GM21423 (cell line): ENCODE data around the gene FER1L5.

Experiments used
- ATAC-seq: cut with Tn5 transposase; IDR thresholded peaks from one replicate; pipeline ENCODE4 v1.9.1; 2021; ENCODE audit warnings: mild to moderate bottlenecking, moderate library complexity; ENCODE audit not compliant: unreplicated experiment

The FER1L5 gene

DNA sequence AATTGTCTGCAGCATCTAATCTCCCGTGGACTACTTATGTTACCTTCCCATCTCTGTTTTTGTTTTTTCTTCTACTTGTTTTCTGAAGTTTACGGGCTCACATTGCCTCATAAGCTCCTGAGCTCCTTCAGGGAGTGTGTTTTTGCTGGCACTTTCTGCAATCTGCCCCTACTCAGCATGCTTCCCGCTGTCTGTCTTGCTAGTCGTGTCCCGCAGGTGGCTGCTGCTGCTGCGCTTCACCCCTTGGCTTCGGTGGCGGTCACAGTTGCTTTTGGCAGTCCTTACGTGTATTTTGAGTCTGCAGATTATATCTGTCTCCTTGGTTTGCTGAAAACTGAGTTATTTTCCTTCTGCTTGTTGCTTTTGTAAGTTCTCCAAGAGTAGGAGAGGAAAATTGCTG, 37.3 kb downstream of the FER1L5 start:
- no peak for ATAC-seq

DNA sequence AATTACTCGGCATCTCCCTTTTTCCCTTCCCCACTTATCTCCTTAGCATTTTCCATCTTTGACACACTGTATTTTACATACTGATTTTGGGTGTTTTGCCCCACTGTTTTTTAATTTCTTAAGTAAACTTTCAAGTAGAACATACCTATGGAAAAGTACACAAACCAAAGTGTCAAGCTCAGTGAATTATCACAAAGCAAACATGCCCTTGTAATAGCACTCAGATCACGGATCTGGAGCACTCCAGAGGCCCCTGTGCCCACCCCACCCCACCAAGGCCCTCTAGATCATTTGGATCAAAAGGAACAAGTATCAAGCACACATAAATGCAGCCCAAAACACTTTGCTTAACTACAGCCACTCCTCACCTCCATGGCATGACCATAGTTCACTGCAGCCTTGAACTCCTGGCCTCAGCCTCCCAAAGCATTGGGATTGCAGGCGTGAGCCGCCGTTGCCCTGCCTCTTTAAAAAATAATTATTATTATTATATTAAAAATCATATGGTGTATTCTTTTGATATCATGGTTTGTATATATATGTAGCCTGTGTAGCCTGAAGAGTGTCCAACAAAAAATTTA, 38.1 kb downstream of the FER1L5 start:
- no peak for ATAC-seq

DNA sequence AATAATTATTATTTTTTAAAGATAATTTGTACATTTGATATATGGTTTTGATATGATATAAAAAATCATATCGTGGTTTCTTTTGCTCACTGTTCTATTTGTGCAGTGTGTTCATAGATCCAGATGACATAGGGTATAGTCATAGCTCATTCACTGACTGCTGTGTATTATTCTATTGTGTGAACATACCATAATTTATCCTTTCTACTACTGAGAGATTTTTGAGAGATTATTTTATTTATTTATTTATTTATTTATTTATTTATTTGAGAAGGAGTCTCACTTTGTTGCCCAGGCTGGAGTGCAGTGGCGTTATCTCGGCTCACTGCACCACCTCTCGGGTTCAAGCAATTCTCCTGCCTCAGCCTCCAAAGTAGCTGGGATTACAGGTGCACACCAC, 39.0 kb downstream of the FER1L5 start:
- ATAC-seq: no peak

DNA sequence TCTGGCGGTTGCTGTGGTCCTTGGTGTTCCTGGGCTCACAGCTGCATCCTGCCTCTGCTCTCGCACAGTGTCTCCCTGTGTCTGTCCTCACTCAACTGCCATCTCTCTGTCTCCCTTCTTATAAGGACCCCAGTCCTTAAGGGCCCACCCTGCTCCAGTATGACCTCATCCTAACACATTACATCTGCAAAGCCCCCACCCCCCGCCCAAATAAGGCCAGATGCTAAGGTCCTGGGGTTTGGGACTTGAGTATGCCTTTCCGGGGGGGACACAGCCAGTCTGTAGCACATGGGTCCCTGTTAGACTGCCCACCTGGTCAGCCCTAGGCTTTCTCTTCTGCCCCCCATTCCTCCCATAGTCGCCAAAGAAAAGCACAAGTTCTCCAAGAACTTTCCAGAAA, 40.7 kb downstream of the FER1L5 start:
- no peak for ATAC-seq

DNA sequence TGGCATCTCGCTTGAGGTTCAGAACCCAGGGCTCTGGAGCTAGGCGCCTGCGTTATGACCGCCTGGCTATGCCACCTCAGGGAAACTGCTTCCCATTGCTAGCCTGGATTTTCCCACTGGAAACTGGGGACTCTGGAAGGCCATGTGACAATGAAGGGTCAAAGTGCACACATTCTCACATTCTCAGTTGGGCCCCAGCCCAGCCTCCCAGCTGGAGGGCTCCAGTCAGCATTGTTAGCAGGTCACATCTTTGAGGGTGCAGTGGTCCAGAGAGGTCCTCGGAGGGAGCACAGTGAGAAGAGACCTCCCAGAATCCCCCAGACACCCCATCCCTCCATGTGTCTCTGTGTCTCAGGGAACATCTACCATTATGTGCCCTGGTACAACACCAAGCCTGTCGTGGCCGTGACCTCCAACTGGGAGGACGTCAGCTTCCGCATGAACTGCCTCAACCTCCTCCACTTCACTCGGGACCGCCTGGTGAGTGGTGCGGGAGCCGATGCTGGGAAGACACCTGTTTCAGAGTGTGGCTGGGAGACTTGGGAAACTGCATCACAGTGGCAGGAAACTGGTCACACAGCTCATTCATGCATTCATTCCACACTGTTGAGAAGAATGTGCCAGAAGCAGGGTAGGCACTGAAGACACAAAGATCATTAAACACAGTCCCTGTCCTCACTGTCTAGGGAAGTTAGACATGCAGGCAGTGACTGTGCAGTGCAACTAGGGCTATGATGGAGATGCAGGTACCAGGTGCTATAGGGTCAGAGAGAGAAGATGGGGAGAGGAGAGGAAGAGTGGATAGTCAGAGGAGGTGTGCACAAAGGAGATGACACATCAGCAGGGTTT, 41.6 kb downstream of the FER1L5 start:
- no peak for ATAC-seq

DNA sequence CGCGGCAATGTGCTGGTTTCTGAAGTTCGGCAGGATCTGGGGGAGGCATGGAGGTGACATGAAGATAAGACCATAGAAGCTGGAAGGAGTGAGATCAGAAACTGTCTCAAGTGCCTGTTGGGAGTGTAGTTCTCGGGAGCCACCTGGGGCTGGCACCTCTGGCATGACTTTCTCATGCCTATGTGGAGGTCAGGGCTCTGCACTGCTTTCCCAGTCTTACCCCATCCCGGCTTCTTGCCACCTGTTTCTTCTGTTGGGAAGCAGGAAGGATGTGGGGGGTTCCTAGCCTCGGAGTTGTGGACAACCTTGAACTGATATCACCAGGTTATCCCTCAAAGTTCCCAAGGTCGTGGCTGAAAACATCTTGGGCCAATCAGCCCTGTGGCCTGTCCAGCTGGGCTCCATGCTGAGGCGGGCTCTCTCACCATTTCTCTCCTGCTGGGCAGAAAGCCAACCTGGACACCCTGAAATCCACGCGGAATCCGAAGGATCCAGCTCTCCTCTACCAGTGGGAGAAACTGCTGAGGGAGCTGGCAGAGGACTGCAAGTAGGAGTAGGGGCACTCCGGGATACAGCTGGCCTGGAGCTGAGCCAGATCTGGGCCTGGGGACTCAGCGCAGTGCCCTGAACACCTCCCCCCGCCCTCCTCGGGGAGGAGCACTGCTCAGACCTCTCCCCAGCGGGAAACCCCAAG, 42.5 kb downstream of the FER1L5 start:
- ATAC-seq: no peak

DNA sequence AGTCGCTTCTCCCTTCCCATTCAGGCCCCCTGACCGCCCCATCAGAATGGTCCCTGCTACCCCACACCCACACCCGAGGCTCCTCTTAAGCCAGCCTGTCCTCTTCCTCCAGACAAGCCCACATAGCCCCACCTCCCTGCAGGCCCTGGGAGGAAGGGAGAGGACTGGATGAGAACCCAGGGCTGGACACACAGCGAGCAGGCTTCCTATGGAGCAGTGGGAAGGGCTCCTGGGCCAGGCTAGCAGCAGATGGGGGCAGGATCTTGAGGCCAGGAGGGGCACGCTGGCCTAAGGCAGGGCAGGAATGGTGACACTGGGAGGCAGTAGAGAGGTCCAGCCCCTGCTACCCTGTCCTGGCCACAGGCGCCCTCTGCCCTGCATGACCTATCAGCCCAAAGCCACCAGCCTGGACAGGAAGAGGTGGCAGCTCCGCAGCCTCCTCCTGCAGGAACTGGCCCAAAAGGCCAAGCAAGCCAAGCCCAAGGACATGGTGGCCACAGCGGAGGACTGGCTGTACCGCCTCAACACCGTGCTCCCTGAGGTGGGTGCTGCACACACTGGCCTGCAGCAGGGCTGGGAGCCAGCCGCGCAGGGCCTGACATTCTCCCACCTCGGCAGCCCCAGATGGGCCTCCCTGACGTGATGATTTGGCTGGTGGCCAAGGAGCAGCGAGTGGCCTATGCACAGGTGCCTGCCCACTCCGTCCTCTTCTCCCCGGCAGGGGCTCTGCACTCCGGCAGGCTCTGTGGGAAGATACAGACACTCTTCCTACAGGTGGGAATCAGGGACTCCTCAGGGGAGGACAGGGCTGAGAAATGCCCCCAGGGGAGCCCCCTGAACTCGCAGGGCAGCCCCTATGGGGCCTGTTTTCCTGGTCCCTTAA, 43.3 kb downstream of the FER1L5 start:
- ATAC-seq: no peak

DNA sequence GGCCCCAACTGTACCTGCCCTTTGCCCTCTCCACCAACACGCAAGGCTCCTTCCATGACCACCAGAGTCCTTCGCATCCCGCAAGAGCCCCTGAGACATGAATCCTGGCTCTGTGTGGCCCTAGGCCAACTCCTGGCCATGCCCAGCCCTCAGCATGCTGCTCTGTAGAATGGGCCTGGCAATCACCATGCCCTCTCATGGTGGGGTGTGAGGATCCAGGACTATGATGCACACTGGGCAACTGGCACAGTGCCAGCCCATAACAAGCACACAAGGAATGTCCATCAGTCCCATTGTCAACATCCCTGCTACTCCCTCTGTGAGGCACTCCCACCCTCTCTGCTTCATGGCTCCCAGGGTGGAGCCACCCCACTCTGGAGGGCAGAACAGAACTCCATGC, 44.7 kb downstream of the FER1L5 start:
- ATAC-seq: no peak

DNA sequence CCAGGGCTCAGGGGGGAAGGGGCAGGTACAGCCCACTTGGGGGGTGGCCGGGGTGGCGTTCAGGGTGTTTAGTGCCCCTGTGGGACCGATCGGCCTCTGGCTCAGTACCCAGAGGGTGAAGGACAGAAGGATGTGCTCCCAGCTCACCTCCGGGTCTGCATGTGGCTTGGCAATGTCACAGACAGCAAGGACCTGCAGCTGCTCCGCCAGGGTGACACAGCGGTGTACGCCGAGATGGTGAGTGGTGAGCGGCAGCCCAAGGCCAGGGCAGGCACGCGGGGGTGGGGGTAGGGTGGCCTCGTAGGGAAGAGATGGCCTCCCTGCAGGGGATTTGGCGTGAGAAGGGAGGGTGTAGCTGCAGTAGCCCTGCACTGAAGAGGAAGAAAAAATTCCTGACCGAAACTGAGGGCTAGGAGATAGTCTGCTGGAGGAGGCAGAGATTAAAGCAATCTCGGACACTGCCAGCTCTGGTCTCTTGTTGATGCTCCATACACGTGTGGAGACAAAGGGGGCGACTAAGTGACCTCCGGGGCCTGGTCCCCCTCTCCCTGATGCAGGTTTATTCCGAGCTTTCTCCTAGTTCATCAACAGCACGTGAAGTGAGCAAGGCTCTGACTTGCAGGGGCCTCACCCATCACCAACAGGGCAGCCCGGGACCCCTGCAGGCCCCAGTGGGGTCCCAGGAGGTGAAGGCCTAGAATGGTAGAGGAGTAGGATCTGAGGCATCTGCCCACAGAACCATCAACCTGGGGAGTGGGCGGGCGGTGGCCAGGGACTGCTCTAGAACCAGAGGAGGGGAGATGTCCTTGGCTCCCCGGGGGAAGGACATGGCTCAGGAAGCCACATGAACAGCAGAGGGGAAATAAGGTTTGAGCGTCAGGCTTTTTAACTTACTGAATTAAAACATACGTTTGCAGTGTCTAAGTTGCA, 45.4 kb downstream of the FER1L5 start:
- ATAC-seq: no peak

DNA sequence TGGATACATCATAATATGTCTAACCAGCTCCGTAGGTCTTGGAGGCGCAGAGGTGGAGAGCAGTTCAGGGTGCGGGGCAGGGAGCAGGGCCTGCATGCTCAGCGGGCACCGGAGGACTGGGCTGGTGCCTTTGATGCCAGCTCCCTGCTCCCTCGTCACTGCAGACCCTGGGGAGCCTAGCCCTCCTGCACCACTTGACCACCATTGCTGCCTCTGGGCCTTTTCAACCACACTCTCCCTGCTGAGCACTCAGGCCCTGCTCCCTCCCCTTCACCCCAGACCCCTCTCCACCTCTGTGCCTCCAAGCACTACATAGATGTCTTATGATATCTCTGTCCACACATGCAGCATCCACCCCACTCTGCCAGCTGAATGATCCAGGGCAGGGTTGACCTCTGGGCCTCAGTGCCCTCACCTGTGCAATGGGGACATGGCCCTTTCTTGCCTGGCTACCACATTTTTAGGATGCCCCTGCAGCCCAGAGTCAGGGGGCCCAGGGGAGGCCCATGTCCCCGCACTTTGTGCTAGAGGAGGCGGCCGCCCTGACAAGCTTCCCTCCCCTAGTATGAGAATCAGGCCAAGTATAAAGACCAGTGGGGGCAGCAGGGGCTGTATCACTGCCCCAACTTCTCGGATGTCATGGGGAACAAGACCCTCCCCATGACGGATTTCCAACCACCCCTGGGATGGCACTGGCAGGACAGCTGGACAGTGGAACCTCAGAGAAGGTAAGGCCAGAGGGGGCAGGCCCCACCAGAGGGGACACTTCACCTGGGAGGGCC, 46.3 kb downstream of the FER1L5 start:
- no peak for ATAC-seq

DNA sequence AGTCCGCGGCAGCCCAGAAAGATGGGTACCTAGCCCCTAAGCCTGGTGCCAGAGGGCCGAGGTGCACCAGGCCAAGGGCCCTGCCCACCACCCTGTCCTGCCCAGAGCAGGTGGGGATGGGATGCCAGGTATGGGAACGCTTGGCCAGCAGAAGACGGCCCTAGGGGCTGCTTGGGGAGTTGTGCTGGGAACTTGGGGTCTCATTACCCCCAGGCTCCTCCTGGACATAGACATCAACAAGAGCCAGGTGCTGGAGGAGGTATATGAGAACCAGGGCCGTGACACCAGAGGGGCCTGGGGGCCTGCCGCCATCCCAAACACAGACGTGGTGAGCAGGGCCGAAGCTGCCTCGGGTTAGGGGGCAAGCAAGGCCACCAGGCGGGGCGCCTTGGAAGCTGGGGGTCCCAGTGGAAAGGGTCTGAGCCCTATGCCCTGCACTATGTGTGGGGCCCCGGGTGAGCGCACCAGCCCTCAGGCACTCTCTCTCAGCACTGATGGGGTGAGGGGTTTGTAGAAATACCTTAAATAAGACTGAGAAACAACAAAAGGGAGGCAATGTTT, 46.9 kb downstream of the FER1L5 start:
- ATAC-seq: no peak

DNA sequence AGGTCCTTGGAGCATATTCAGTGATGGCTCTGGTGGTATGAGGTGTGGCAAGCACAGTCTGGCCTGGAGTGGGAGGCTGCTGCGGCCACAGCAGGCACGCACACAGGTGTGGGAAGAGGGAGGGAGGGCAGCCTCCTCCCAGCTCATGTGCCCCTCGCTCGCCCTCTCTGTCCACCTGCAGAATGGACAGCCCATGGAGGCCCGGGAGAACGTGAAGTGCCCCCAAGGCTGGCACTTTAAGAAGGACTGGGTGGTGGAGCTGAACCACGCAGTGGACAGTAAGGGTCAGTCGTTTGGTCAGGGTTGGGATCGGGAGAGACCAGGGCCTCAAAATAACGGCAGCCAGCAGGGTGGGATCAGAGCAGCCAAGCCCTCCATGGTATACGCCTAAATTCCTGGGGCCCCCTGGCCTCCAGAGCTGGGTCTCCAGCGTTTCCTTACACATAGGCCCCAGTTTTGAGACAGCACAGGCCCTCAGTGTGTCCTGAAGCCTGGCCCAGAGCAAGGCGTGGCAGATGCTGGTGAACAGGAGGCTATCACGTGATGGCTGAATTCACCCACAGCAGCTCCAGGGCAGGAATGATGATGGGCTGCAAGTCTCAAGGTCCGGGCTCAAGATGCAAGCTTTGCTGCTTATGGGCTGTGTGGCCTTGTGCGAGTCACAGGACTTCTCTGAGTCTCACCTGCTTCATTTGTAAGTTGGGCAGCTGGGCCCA, 47.9 kb downstream of the FER1L5 start:
- no peak for ATAC-seq

DNA sequence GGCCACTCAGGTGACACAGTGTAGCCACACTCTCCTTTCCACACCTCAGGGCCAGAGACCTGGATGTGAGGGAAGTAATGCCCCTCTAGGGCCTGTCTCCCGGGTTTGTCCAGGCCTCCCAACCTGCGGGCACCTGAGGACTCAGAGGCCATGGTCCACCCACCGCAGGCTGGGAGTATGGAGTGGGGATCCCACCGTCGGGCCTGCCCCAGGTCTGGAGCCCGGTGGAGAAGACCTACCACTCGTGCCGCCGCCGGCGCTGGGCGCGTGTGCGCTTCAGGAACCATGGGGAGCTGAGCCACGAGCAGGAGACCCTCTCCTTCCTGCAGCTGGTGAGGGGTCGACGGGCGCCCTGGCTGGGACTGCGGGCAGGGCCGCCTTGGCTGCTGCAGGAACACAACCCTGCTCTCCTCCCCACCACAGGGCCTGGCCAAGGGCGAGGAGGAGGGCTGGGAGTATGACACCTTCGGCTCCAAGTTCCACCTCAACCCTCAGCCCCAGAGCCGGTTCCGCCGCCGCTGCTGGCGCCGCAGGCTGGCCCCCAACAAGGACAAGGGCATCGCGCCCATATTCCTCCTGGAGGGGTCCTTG, 48.6 kb downstream of the FER1L5 start:
- ATAC-seq: no peak

DNA sequence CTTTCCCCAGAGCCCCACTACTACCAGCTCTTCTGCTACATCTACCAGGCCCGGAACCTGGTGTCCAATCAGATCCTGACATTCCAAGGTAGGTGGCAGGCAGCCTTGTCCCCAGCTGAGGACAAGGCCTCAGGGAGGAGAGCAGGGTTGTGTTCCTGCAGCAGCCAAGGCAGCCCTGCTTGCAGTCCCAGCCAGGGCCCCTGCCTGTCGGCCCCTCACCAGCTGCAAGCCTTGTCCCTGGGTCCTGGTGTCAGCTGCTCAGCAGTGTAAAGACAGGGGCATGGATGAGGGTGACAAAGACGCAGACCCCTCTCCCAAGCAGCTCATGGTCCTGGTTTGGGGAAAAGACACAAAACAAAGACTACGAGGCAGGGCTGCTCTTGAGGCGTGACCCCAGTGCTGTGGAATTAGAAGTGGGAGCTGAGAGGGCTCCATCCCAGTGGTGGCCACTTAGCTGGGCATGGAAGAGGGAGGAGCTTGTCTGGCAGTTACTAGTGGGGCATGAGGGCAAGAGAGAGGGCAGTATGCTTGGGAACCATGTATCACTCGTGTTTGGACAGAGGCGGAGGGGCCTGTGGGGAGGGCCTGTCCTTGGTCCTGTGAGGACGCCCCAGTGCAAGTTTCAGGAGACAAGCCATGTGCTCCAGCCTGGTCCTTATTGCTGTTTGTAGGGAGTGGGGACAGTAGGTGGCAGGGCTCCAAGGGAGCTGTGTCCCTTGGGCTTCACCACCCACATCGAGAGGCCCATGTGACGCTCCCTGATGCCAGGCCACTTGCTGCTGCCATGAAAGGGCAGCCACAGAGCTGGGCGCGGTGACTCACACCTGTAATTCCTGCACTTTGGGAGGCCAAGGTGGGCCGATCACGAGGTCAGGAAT, 49.8 kb downstream of the FER1L5 start:
- ATAC-seq: no peak

DNA sequence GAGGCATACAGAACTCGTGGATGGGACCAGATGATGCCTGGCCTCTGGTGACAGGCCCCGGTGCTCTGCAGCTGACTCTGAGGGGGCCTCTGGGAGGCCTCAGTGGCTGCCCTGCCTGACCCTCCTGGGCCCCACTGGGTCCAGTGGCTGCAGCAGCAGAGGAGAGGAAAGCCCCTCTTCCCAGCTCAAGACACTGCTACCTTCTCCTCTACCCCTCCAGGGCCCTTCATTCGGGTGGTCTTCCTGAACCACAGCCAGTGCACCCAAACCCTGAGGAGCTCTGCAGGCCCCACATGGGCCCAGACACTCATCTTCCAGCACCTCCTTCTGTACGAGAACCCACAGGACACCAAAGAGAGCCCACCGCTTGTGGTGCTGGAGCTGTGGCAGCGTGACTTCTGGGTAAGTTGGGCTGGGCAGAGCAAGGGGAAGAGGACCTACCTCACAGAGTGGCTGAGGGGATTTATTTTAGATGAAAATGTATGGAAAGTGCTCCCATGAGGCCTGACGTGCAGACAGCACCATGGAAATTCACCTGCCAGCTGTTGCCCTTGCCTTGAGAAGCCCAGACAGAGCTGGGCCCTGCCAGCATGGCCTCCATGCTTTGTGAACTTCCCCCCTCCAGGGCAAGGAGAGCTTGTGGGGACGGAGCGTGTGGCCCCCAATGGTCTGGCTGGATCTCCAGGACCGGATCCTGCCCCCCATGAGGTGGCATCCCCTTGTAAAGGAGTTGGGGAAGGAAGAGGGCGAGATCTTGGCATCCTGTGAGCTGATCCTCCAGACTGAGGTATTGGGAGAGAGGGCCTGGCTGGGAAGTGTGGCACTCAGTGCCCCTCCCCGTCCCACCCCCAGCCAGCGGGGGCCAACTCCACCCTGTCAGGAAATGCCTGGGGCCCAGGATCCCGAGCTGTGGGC, 51.0 kb downstream of the FER1L5 start:
- no peak for ATAC-seq

DNA sequence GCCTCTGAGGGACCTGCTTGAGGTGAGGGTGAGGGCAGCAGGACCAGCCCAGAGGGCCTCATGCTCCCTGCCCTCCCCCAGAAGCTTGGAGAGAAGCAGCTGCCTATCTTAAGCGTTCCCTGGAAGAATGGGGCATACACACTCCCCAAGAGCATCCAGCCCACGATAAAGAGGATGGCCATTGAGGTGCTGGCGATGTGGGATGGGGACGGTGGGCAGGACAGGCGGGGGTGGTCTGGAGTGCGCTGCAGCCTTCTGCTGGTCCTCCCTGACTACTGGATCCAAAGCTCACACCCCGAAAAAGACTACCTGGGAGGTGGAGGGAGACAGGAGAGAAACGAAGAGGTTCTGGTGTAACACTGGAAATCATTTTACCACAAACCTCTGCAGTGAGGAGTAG, 51.7 kb downstream of the FER1L5 start:
- no peak for ATAC-seq
